ENCODE data around the gene NSUN2. TPM values are rescaled to one million over a fixed set of nuclear protein-coding genes. Genes with fewer than 3 reads are reported as not detected.

NSUN2 gene
- total and polyA plus RNA-seq, 2 donors: 36.6 to 42.8 TPM

DNA sequence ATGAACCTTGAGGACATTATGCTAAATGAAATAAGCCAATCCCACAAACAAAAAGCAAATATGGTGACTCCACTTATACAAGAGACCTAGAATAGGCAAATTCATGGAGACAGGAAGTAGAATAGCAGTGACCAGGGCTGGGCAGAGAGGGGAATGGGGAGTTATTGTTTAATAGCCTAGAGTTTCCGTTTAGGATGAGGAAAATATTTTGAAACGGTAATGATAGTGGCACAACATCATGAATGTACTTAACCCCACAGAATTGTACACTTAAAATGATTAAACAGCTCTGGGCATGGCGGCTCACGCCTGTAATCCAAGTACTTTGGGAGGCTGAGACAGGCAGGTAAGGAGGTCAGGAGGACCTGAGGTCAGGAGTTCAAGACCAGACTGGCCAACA is 65.8 kb downstream of the NSUN2 start:
- Histone ChIP-seq H3K4me3 (ENCODE audit: low read depth, low read length) (no peak overlapping the region), H3K27ac (ENCODE audit: low read depth) (no peak overlapping the region), H3K4me1 (ENCODE audit: insufficient read depth) (no peaks in the 10 kb centered on the region), H3K36me3 (ENCODE audit: insufficient read depth) (no peaks in the 10 kb centered on the region)
- WGBS: 82% methylated on average over 4 of the region's 4 CpGs
- DNase-seq (ENCODE audit: extremely low spot score): no peak

- WGBS: 85% methylated on average over 3 of the region's 3 CpGs
- no peak overlapping the region for H3K27ac ChIP-seq (ENCODE audit: low read depth)
- H3K36me3 ChIP-seq (ENCODE audit: insufficient read depth): no peaks in the 10 kb centered on the region
- H3K4me3 ChIP-seq (ENCODE audit: low read depth, low read length): no peak overlapping the region
- DNase-seq (ENCODE audit: extremely low spot score): no peak
- no peaks in the 10 kb centered on the region for H3K4me1 ChIP-seq (ENCODE audit: insufficient read depth)
Observed at GRCh38 chr5:6565492-6565891, 67.4 kb downstream of the NSUN2 start.

DNA sequence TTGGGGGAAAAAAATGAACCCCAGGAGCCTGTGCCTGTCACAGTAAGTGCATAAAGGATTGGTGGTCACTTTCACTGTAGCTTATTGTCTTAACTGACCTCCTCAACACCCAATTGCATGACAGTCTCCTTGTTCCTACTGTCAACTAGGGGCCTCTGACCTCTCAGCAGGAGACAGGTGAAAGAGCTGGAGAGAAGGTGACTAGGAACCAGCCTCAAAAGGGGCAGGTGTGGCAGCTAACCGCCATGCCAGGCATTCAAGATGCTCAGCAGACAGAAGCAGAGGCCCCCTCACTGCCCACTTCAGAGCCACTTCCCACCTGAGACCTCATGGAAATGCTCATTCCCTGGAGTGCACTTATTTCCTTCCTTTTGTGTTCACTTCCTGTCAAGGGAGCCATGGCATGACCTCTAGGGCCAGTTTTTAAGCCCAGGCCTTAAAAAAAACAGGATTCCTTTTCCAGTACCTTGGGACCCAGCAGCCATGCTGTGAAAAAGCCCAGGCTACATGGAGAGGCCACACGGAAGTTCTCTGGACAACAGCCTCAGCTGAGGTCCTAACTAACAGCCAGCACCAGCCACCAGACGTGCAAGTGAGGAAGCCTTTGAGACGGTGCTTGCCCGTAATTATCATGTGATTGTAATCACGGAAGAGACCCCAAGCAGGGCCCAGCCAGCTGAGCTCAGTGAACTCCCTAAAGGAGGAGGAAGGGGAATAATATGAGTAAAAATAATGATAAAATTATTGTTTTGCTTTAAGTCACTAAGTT is 74.9 kb downstream of the NSUN2 start:
- DNase-seq (ENCODE audit: extremely low spot score): no peak
- H3K4me1 ChIP-seq (ENCODE audit: insufficient read depth): no peaks in the 10 kb centered on the region
- H3K36me3 ChIP-seq (ENCODE audit: insufficient read depth): no peaks in the 10 kb centered on the region
- 84% methylated on average over 6 of the region's 6 CpGs for WGBS
- no peak overlapping the region for H3K27ac ChIP-seq (ENCODE audit: low read depth)
- no peak overlapping the region for H3K4me3 ChIP-seq (ENCODE audit: low read depth, low read length)

- Histone ChIP-seq H3K36me3 (ENCODE audit: insufficient read depth) (no peaks in the 10 kb centered on the region), H3K27ac (ENCODE audit: low read depth) (no peak overlapping the region), H3K4me3 (ENCODE audit: low read depth, low read length) (no peak overlapping the region), H3K4me1 (ENCODE audit: insufficient read depth) (no peaks in the 10 kb centered on the region)
- DNase-seq (ENCODE audit: extremely low spot score): no peak
- WGBS: 89% methylated on average over 1 of the region's 1 CpG
Observed at GRCh38 chr5:6556802-6557102, 76.1 kb downstream of the NSUN2 start.

DNA sequence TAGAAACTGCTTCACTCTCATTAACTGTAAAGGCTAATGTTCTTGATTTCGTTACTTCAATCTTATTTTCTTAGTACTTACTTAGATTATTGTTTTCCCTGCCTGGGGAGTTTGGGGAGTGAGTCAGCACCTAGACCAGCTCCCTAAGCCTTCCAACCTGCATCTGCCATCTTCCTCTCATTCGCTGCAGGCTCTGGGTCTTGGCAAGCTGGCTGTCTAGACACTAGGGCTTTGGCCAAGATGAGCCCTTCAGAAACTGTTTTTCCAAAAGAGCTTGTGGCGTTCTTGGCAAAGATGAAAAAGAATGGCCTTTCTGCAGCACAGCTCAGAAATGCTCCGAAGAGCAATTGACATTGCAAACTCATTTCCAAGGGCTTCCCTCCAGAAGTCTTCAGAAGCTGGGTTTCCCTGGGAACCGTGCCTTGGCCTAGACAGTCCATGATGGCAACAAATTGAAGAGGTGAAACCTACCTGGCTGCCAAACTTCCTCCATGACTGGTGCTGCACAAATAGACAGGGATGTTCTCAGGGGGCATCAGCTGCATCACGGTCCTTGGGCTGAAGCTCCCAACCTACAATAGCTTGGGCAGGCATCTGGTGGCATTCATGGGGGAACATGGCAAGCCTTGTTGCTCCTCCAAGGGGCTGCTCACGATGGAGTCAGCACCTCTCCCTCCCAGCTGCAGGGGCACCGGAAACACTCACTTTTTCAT is 76.6 kb downstream of the NSUN2 start:
- no peaks in the 10 kb centered on the region for H3K4me1 ChIP-seq (ENCODE audit: insufficient read depth)
- no peak overlapping the region for H3K4me3 ChIP-seq (ENCODE audit: low read depth, low read length)
- no peaks in the 10 kb centered on the region for H3K36me3 ChIP-seq (ENCODE audit: insufficient read depth)
- no peak for DNase-seq (ENCODE audit: extremely low spot score)
- 80% methylated on average over 8 of the region's 8 CpGs for WGBS
- H3K27ac ChIP-seq (ENCODE audit: low read depth): no peak overlapping the region

DNA sequence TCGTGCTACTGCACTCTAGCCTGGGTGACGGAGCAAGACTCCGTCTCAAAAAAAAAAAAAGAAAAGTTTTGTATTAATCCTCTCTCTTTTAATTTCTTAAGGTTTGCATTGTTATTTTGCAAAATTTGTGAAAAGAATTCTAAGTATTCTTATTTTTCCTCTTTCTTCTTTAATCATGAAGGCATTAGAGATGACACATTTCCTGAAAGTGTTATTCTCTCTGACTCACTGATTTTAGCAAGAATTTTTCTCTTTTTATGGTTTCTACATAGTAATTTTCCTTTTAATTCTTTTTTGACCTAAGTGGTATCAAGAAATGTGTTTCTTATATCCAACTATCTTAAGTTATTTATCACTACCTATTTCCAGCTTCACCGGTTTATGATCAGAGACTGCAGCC is 78.0 kb downstream of the NSUN2 start:
- Histone ChIP-seq H3K36me3 (ENCODE audit: insufficient read depth) (no peaks in the 10 kb centered on the region), H3K4me3 (ENCODE audit: low read depth, low read length) (no peak overlapping the region), H3K4me1 (ENCODE audit: insufficient read depth) (no peaks in the 10 kb centered on the region), H3K27ac (ENCODE audit: low read depth) (no peak overlapping the region)
- WGBS: 81% methylated on average over 4 of the region's 4 CpGs
- no peak for DNase-seq (ENCODE audit: extremely low spot score)

GRCh38 chr5:6553972-6554371 is 78.9 kb downstream of the NSUN2 start:
- no peaks in the 10 kb centered on the region for H3K36me3 ChIP-seq (ENCODE audit: insufficient read depth)
- WGBS: 77% methylated on average over 11 of the region's 11 CpGs

DNA sequence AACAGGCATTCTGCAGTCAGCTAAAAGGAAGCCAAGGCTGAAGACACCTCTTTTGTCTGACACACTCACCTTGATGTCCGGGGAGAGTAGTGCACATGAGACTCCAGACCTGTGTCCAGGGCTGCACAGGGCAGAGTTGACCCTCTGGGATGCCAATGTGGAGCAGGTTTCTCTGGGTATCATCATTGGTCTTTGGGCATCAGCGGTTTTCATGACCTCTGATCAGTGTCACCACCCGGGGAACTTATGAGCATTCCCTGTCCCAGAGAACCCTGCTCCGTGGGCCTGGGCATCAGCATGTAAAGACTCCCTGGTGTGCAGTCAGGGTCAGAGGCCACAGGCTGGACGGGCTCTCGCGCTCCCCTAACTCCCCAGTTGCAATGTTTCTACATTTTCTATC is 80.2 kb downstream of the NSUN2 start:
- WGBS: 89% methylated on average over 7 of the region's 7 CpGs
- H3K4me3 ChIP-seq (ENCODE audit: low read depth, low read length): no peak overlapping the region
- DNase-seq (ENCODE audit: extremely low spot score): no peak
- H3K27ac ChIP-seq (ENCODE audit: low read depth): no peak overlapping the region
- H3K4me1 ChIP-seq (ENCODE audit: insufficient read depth): no peaks in the 10 kb centered on the region
- no peaks in the 10 kb centered on the region for H3K36me3 ChIP-seq (ENCODE audit: insufficient read depth)

More at GRCh38 chr5:6553972-6554371, 78.9 kb downstream of the NSUN2 start:
- no peaks in the 10 kb centered on the region for H3K4me1 ChIP-seq (ENCODE audit: insufficient read depth)
- no peak overlapping the region for H3K27ac ChIP-seq (ENCODE audit: low read depth)
- no peak for DNase-seq (ENCODE audit: extremely low spot score)
- no peak overlapping the region for H3K4me3 ChIP-seq (ENCODE audit: low read depth, low read length)

- no peaks in the 10 kb centered on the region for H3K36me3 ChIP-seq (ENCODE audit: insufficient read depth)
- no peak overlapping the region for H3K27ac ChIP-seq (ENCODE audit: low read depth)
- 82% methylated on average over 6 of the region's 6 CpGs for WGBS
- H3K4me3 ChIP-seq (ENCODE audit: low read depth, low read length): no peak overlapping the region
- no peak for DNase-seq (ENCODE audit: extremely low spot score)
- no peaks in the 10 kb centered on the region for H3K4me1 ChIP-seq (ENCODE audit: insufficient read depth)
Observed at GRCh38 chr5:6551955-6552313, 80.9 kb downstream of the NSUN2 start.

DNA sequence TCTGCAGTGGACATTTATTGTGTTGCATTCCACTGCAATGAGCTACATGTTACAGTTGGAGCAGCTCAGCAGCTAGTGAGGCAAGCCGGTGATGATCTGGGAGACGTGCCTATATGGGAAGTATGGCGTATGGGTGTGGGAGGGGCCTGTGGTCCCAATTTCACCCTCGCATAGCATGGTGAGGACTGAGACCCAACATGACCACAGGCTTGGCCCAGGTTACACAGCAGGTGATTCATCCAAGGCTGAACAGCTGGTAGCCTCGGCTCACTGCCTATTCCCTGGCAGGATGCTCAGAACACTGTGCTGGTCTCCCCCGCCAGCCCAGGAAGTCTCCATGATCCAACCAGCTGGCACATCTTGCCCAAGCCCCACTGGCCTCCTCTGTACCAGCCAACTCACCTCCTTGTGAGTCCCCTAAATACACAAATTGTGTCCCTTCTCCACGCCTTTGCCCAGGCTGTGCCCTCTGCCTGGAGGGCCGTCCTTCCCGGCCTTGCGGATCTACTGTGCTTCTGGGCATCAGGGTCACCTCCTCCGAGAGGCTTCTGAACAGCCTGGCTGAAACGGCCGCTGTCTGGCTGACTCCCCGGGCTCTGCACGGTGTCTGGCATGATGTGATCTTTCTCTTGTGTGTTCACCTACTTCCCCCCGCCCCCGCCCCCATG is 81.4 kb downstream of the NSUN2 start:
- H3K4me3 ChIP-seq (ENCODE audit: low read depth, low read length): no peak overlapping the region

DNA sequence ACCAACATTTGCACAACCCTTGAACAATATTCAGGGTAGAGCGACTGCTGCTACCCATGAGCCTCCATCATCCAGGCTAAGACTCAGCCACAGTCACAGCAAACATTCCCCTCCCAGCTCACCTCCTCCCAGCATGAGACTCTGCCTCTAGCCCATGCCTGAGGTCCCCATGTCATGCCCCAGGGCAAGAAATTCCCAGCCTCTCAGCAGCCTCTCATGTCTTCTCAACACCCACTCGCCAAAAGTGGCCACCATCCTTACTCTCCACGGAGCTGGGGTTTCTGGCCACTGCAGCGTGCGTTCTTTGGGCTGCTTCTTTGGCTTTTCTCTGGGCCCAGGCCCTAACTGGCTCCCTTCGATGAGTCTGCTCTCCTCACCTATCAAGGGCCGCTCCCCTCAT is 82.2 kb downstream of the NSUN2 start:
- Histone ChIP-seq H3K36me3 (ENCODE audit: insufficient read depth) (no peaks in the 10 kb centered on the region), H3K27ac (ENCODE audit: low read depth) (no peak overlapping the region), H3K4me3 (ENCODE audit: low read depth, low read length) (no peak overlapping the region), H3K4me1 (ENCODE audit: insufficient read depth) (no peaks in the 10 kb centered on the region)
- DNase-seq (ENCODE audit: extremely low spot score): no peak
- WGBS: 92% methylated on average over 7 of the region's 7 CpGs

More for the DNA sequence above, 81.4 kb downstream of the NSUN2 start:
- Histone ChIP-seq H3K27ac (ENCODE audit: low read depth) (no peak overlapping the region), H3K36me3 (ENCODE audit: insufficient read depth) (no peaks in the 10 kb centered on the region), H3K4me1 (ENCODE audit: insufficient read depth) (no peaks in the 10 kb centered on the region)
- 83% methylated on average over 17 of the region's 17 CpGs for WGBS
- no peak for DNase-seq (ENCODE audit: extremely low spot score)

All from urinary bladder (tissue), 4 donors.